HG03457 (cell line): ENCODE measurements around the gene METTL13.

Experiments
- ATAC-seq: cut with Tn5 transposase; IDR thresholded peaks from one replicate; pipeline ENCODE4 v1.9.1; 2021; ENCODE audit warnings: moderate number of reproducible peaks; ENCODE audit not compliant: unreplicated experiment

The METTL13 gene

DNA sequence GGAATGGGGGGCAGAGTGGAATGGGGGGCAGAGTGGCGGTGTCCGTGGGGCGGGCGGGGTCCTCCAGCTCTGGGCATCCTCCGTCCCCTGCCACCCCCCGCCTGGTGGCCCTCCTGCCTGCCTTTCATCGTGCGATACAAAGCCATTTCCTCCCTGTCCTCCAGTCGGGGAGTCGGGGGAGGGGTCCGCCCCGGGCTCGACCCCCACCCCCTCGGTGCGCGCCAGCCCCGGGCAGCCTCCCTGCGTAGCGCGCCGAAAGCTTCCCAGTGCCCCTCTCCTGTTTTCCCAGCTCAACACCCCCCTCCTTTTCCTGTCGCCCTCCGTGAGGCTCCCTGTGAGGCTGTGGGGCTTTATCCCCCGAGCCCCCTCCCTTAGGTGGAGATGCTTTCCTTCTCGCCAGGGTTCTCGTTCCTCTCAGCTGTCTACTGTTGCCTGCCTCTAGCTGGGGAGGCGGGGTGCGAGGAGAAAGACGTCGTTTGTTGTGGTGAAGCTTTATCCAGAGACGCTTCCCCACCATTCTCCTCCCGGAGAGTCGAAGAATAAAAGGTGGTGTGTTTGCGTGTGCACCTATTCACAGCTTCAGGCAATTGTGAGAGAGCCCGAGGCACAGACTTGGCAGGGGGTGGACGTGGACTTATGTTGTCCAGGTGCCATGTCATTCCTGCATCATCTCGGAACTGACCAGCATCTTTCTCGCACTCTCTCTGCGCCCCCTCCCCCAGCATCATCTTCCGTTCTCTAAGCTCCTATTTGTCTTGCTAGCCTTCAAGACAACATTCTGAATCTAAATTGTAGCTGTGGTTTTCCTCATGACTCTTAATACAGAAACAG is 60.7 kb downstream of the METTL13 start:
- no peak for ATAC-seq

DNA sequence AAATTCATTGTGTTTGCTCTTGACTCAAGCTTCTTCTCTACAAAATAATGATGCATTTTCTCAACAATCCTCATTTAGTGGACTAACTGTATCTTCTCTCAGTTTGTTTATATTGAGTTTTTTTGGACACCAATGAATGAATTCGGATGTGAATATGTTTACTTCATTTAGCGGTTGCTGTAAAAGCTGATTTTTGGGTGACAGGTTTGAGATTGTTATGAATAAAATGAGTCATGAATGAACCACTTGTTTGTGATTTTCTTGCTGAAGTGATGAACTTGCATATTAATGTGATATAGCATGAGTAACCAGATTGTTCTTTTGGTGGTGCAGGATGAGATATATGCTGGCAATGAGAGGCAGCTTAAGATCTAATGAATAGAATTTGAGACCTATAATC is 62.9 kb downstream of the METTL13 start:
- no peak for ATAC-seq

DNA sequence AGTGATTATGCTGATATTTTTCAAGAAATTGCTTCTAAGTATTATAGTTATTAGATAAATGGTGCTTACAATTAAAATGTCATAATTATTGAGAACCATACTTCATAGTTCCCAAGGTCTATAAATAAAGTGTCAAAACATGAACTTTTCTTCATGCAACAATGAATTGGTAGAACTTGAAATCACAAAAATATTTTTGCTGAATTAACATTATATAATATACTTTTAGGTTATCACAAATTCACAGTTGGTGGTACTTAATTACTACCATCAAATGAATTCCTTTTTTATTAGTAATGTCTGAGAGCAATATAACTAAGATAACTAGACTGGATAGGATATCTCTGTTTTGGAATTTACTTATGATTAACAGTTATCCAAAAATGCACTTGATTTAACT is 64.5 kb downstream of the METTL13 start:
- no peak for ATAC-seq
